Right atrium auricular region (tissue), 2 donors: ENCODE data around the gene TCF12. TPM values are rescaled to one million over a fixed set of nuclear protein-coding genes. Genes with fewer than 3 reads are reported as not detected.

ENCODE experiments used
- DNase-seq: peaks from one replicate; pipeline ENCODE4 v3.0.0-alpha.2; 2019; ENCODE audit warnings: low spot score
- H3K27ac ChIP-seq, 2 donors: fragments of 200-600 bp; sonication (generic); 1 replicate in 1 of 2; 2 replicates in 1 of 2; pipeline ENCODE4 v1.5.1; 2016 to 2019
- H3K27me3 ChIP-seq, 2 donors: fragments of 200-600 bp; sonication (generic); one replicate each; pipeline versions ENCODE4 v1.5.1 to v1.6.0; 2017 to 2019
- H3K36me3 ChIP-seq: fragments of 200-600 bp; sonication (generic); one replicate; pipeline ENCODE4 v1.5.1; 2016
- H3K4me1 ChIP-seq, 2 donors: fragments of 200-600 bp; sonication (generic); one replicate each; pipeline versions ENCODE4 v1.5.1 to v1.6.0; 2017 to 2019
- H3K4me3 ChIP-seq, 2 donors: fragments of 200-600 bp; sonication (generic); 1 replicate in 1 of 2; 2 replicates in 1 of 2; pipeline ENCODE4 v1.5.1; 2017 to 2019; ENCODE audit warnings: mild to moderate bottlenecking in 1 of 2, moderate library complexity in 1 of 2
- H3K9me3 ChIP-seq, 2 donors: fragments of 200-600 bp; sonication (generic); one replicate each; pipeline ENCODE4 v1.5.1; 2019
- total RNA-seq, 2 donors: library from RNA; depleted of rRNA; stranded (reverse); fragments of >200 nt; gene quantifications; one replicate each; pipeline ENCODE4 v1.1.0, GENCODE V29; 2016
- TF ChIP-seq, protein P1 (sequence below), 2 donors: fragments of 200-600 bp; sonication (generic); IDR thresholded peaks; one replicate each; pipeline ENCODE4 v1.5.1; 2019; ENCODE audit warnings: antibody characterized with exemption in 2 of 2

The TCF12 gene
- total RNA-seq, 2 donors from 2014 or later: 35.2 to 40.0 TPM

DNA sequence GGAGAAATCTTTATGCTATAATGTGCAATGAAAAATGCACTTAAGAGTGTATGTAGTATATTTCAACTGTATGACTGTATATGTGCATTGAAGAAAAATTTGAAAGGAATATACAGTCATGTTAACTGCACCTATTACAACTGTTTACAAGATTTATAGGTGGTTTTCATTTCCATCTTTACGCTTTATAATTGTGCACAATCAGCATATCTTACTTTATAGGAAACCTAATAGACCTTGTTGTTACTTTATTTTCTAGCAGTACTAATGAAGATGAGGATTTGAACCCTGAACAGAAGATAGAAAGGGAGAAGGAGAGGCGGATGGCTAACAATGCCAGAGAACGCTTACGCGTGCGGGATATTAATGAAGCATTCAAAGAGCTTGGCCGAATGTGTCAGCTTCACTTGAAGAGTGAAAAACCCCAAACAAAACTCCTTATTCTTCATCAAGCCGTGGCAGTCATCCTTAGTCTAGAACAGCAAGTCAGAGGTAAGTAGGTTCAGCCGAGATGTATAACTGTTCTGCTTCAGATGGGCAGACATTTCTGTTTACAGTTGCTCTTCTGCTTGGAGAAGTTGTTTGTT, 354.4 kb downstream of the TCF12 start:
- TF ChIP-seq, protein P1, sequence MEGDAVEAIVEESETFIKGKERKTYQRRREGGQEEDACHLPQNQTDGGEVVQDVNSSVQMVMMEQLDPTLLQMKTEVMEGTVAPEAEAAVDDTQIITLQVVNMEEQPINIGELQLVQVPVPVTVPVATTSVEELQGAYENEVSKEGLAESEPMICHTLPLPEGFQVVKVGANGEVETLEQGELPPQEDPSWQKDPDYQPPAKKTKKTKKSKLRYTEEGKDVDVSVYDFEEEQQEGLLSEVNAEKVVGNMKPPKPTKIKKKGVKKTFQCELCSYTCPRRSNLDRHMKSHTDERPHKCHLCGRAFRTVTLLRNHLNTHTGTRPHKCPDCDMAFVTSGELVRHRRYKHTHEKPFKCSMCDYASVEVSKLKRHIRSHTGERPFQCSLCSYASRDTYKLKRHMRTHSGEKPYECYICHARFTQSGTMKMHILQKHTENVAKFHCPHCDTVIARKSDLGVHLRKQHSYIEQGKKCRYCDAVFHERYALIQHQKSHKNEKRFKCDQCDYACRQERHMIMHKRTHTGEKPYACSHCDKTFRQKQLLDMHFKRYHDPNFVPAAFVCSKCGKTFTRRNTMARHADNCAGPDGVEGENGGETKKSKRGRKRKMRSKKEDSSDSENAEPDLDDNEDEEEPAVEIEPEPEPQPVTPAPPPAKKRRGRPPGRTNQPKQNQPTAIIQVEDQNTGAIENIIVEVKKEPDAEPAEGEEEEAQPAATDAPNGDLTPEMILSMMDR (IDR thresholded peaks at IDR 0.05): no peak
- H3K4me3 ChIP-seq: no peak overlapping the region
- H3K36me3 ChIP-seq: peaks cover 21% of the 10 kb centered on the region
- no peak overlapping the region for H3K27ac ChIP-seq
- no peaks in the 10 kb centered on the region for H3K27me3 ChIP-seq
- no peaks in the 10 kb centered on the region for H3K9me3 ChIP-seq
- no peaks in the 10 kb centered on the region for H3K4me1 ChIP-seq
- no peak for DNase-seq

DNA sequence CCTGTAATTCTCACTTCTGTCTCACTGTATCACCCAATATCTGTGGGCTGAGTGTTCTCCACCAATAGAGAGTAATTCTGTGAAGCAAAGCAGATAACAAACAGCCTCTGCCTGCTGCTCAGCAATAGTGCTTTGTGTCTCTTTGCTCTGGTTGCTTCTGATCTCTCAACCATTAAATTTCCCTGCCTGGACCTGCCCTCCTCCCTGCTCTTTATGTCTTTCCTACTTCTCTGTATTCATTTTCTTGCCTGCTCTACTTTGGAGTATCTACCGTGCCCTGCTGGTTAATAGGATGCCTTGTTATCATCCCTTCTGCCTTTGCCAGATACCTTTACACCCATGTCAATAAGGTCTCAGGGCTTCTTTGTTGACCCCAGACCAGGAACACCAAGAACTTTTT, 355.0 kb downstream of the TCF12 start:
- H3K9me3 ChIP-seq: no peaks in the 10 kb centered on the region
- H3K36me3 ChIP-seq: peaks cover 21% of the 10 kb centered on the region
- no peak overlapping the region for H3K27ac ChIP-seq
- no peaks in the 10 kb centered on the region for H3K4me1 ChIP-seq
- no peak for DNase-seq
- no peak overlapping the region for H3K4me3 ChIP-seq
- TF ChIP-seq, protein P1 (IDR thresholded peaks at IDR 0.05): no peak
- no peaks in the 10 kb centered on the region for H3K27me3 ChIP-seq

DNA sequence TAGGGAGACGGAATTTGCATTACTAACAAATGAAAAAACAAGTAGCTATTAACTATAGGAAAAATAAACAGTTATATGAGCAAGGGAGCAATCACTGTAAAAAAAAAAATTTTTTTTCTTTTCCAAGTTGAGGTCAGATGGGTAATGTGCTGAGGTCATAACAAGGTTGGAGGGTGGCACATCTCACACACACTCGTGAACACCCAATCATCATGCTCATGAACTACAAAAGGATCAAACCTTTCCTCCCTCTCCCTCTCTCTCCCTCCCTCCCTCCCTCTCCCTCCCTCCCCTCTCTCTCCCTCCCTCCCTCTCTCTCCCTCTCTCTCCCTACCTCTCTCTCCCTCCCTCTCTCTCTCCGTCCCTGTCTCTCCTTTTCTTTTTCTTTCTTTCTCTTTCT, 360.0 kb downstream of the TCF12 start:
- no peaks in the 10 kb centered on the region for H3K9me3 ChIP-seq
- H3K4me3 ChIP-seq: no peak overlapping the region
- no peak overlapping the region for H3K27ac ChIP-seq
- no peak for DNase-seq
- H3K36me3 ChIP-seq: peaks cover 41% of the 10 kb centered on the region
- H3K4me1 ChIP-seq: no peaks in the 10 kb centered on the region
- H3K27me3 ChIP-seq: no peaks in the 10 kb centered on the region
- TF ChIP-seq, protein P1 (IDR thresholded peaks at IDR 0.05): no peak

DNA sequence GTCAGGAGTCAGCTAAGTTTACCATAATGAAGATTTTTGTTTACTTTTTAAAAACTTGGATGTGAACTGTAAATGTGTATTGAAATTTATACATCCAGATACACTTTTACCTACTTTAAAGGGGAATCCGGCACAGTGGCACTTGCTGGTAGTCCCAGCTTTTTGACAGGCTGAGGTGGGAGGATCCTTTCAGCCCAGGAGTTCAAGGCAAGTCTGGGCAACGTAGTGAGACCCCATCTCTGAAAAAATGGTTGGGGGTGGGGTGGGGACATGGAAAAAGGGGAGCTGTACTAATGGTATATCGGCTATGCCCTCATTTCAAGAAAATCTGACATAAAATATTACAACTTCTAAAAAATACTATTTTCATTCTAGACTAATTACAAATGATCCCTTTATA, 362.0 kb downstream of the TCF12 start:
- Histone ChIP-seq H3K27ac (no peak overlapping the region), H3K9me3 (no peaks in the 10 kb centered on the region), H3K27me3 (no peaks in the 10 kb centered on the region), H3K4me3 (no peak overlapping the region), H3K36me3 (peaks cover 41% of the 10 kb centered on the region), H3K4me1 (peaks cover 0 to under 1% of the 10 kb centered on the region in 2 donors)
- TF ChIP-seq, protein P1 (IDR thresholded peaks at IDR 0.05): no peak
- DNase-seq: no peak

DNA sequence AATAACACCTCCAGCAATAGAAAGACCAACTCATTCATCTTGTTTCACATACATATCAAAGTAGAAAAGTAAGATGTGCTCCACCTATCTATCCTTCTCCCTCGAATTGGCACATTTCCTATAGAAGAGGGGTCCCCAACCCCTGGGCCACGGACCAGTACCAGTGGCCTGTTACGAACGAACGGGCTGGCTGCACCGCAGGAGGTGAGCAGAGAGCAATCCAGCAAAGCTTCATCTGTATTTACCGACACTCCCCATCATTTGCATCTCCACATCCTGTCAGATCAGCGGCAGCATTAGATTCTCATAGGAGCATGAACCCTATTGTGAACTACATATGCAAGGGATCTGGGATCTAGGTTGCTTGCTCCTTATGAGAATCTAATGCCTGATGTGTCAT, 362.9 kb downstream of the TCF12 start:
- no peak for DNase-seq
- TF ChIP-seq, protein P1 (IDR thresholded peaks at IDR 0.05): no peak
- Histone ChIP-seq H3K9me3 (no peaks in the 10 kb centered on the region), H3K27me3 (no peaks in the 10 kb centered on the region), H3K27ac (no peak overlapping the region), H3K4me1 (peaks cover 0 to 6% of the 10 kb centered on the region in 2 donors), H3K36me3 (peaks cover 48% of the 10 kb centered on the region), H3K4me3 (no peak overlapping the region)

DNA sequence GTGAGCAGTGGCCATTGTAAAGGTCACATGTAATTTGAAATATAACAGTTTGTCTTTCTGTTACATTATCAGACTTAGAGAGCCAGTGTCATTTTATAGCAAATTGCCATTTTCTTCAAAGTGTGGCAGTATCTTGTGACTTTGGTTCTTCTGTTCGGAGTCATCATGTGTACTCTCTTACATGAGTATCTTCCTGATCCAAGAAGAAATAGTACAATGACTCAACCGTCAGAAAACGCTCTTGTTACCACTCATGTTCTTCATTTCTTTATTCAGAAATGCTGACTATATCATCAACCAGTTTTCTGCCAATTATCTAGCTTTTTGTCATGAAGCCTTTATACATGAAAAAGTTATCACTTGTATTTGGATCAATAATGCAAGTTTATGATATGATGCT, 364.2 kb downstream of the TCF12 start:
- H3K36me3 ChIP-seq: peaks cover 51% of the 10 kb centered on the region
- no peaks in the 10 kb centered on the region for H3K27me3 ChIP-seq
- no peak overlapping the region for H3K4me3 ChIP-seq
- peaks cover 0 to 6% of the 10 kb centered on the region in 2 donors for H3K4me1 ChIP-seq
- H3K27ac ChIP-seq: no peak overlapping the region
- no peaks in the 10 kb centered on the region for H3K9me3 ChIP-seq
- TF ChIP-seq, protein P1 (IDR thresholded peaks at IDR 0.05): no peak
- DNase-seq: no peak
